OCI-LY3 (cell line): ENCODE results near the gene GYPA.

Source experiments
- EZH2phosphoT487 ChIP-seq: fragments of 200-600 bp; shearing (Covaris generic); IDR thresholded peaks from 2 replicates; pipeline ENCODE4 v1.6.1; 2018; ENCODE audit warnings: antibody characterized with exemption, mixed run types, low read depth
- TF ChIP-seq, protein P1 (sequence below): fragments of 200-600, 300-600 bp; sonication (generic); IDR thresholded peaks from 2 replicates; pipeline ENCODE4 v1.5.1; 2014; ENCODE audit warnings: antibody characterized with exemption, low read length, low read depth

- TF ChIP-seq, protein P1, sequence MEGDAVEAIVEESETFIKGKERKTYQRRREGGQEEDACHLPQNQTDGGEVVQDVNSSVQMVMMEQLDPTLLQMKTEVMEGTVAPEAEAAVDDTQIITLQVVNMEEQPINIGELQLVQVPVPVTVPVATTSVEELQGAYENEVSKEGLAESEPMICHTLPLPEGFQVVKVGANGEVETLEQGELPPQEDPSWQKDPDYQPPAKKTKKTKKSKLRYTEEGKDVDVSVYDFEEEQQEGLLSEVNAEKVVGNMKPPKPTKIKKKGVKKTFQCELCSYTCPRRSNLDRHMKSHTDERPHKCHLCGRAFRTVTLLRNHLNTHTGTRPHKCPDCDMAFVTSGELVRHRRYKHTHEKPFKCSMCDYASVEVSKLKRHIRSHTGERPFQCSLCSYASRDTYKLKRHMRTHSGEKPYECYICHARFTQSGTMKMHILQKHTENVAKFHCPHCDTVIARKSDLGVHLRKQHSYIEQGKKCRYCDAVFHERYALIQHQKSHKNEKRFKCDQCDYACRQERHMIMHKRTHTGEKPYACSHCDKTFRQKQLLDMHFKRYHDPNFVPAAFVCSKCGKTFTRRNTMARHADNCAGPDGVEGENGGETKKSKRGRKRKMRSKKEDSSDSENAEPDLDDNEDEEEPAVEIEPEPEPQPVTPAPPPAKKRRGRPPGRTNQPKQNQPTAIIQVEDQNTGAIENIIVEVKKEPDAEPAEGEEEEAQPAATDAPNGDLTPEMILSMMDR = no peak
- TF ChIP-seq EZH2phosphoT487 = no peak
Measured at GRCh38 chr4:144090744-144091143, 49.8 kb downstream of the GYPA start.
